Panc1 (cell line): ENCODE results near the gene LRRC43. TPM values are rescaled to one million over a fixed set of nuclear protein-coding genes. Genes with fewer than 3 reads are reported as not detected.
A peak's percentile ranks its signal among the peaks of the same experiment; 100 is the strongest.
"Not testable (repeated sequence)": the region's sequence is repeated elsewhere in the genome, so short reads cannot be mapped to it uniquely, and the experiment has no call there.

ENCODE experiments used
- ATAC-seq: fragments of 200-7000 bp; cut with Tn5 transposase; 2 replicates; pipeline ENCODE4 v1.9.1; 2020; ENCODE audit warnings: mild to moderate bottlenecking, moderate library complexity
- BruUV-seq: library from RNA; stranded (reverse); fragments of 400-500 nt; replicated peaks from 2 replicates; lab custom pipeline; 2021; lab: Mats Ljungman, UMichigan
- CTCF ChIA-PET: fragments of 300-600 bp; sonication (Branson Sonifier 250); formaldehyde crosslinking; loops from one replicate; lab custom pipeline; 2022; ENCODE audit warnings: antibody characterized with exemption; lab: Charles Lee
- POLR2A ChIA-PET: fragments of 300-600 bp; sonication (Branson Sonifier 250); formaldehyde crosslinking; loops from one replicate; lab custom pipeline; 2022; ENCODE audit warnings: antibody characterized with exemption; lab: Charles Lee
- DNase-seq: peaks from one replicate; pipeline ENCODE4 v3.0.0-alpha.2; 2010; ENCODE audit warnings: low read depth, low spot score
- H3K27ac ChIP-seq: 2 replicates; pipeline ENCODE4 v1.5.1; 2011; ENCODE audit warnings: mild to moderate bottlenecking, low read length, inconsistent platforms
- H3K27me3 ChIP-seq: fragments of 200-500 bp; sonication (Bioruptor generic); 2 replicates; pipeline ENCODE4 v1.6.0; 2014; ENCODE audit warnings: low read length, inconsistent platforms; ENCODE audit not compliant: control insufficient read depth, insufficient read depth
- H3K36me3 ChIP-seq: fragments of 200-500 bp; sonication (Bioruptor generic); 2 replicates; pipeline ENCODE4 v1.5.1; 2014; ENCODE audit warnings: inconsistent platforms, mild to moderate bottlenecking, low read length, moderate library complexity; ENCODE audit not compliant: control insufficient read depth, insufficient read depth
- H3K4me1 ChIP-seq: 2 replicates; pipeline ENCODE4 v1.5.1; 2011; ENCODE audit warnings: inconsistent platforms, mild to moderate bottlenecking, low read length, moderate library complexity; ENCODE audit not compliant: control insufficient read depth, insufficient read depth
- H3K4me3 ChIP-seq, 2 experiments: 2 replicates each; pipeline ENCODE4 v1.5.1; 2011 to 2012; ENCODE audit warnings: low read depth in 2 of 2, low read length in 2 of 2, mild to moderate bottlenecking in 2 of 2, inconsistent platforms in 1 of 2, moderate library complexity in 1 of 2
- H3K9me3 ChIP-seq: fragments of 200-500 bp; sonication (Bioruptor generic); 2 replicates; pipeline ENCODE4 v1.5.1; 2014; ENCODE audit warnings: low read depth, mild to moderate bottlenecking, inconsistent platforms, low read length, moderate library complexity; ENCODE audit not compliant: control insufficient read depth, insufficient read depth
- CTCF ChIP-seq: fragments of 450-650 bp; IDR thresholded peaks from 2 replicates; pipeline ENCODE4 v1.5.1; 2017; ENCODE audit warnings: mild to moderate bottlenecking
- POLR2AphosphoS5 ChIP-seq: IDR thresholded peaks from 2 replicates; pipeline ENCODE4 v1.6.1; 2012; ENCODE audit warnings: mild to moderate bottlenecking, low read depth, low read length, moderate library complexity
- REST ChIP-seq, 2 experiments: IDR thresholded peaks; 2 replicates each; pipeline ENCODE4 v1.6.1; 2011 to 2012; ENCODE audit warnings: low read depth in 2 of 2, control low read depth in 1 of 2, low read length in 1 of 2, mild to moderate bottlenecking in 1 of 2, moderate library complexity in 1 of 2; ENCODE audit not compliant: insufficient read depth in 1 of 2
- SIN3A ChIP-seq: IDR thresholded peaks from 2 replicates; pipeline ENCODE4 v1.6.1; 2012; ENCODE audit warnings: low read depth, mild to moderate bottlenecking, low read length, moderate library complexity, borderline replicate concordance; ENCODE audit not compliant: insufficient read depth
- TCF7L2 ChIP-seq: IDR thresholded peaks from 2 replicates; pipeline ENCODE4 v1.6.1; 2011; ENCODE audit warnings: mild to moderate bottlenecking, low read depth, low read length, inconsistent platforms
- in situ Hi-C: cut with HindIII; loops from 2 replicates; pipeline ENCODE4 v1.10.0; 2016; ENCODE audit warnings: low sequenced_read_pairs, low pct_unique_long_range_greater_than_20kb
- intact Hi-C: fragments of 100-400 bp; cut with micrococcal nuclease; formaldehyde crosslinking; loops from one replicate; pipeline ENCODE4 v1.10.0; 2022; ENCODE audit not compliant: unreplicated experiment
- total RNA-seq: library from RNA; stranded (reverse); gene quantifications from one replicate; pipeline ENCODE4 v1.2.1, GENCODE V29; 2021; ENCODE audit not compliant: unreplicated experiment

The LRRC43 gene
- total RNA-seq, 1 experiment from 2014 or later = 1.5 TPM

GRCh38 chr12:122202017-122202416, 19.1 kb downstream of the LRRC43 start:
- DNase-seq = no peak
- H3K9me3 ChIP-seq = no peaks in the 10 kb centered on the region
- in situ Hi-C loops (no loop called here), intact Hi-C loops (no loop called here)
- peaks cover 11% of the 10 kb centered on the region; the same call in 1 of the 2 replicates for H3K4me1 ChIP-seq
- no peak overlapping the region for H3K27ac ChIP-seq
- H3K27me3 ChIP-seq = no peaks in the 10 kb centered on the region
- no peak for ATAC-seq
- ChIA-PET POLR2A (interaction anchor here (0.7 kb wide), 1 partner anchor 157 kb away, joined by 4 read pairs; no protein-coding TSS in a partner anchor), CTCF (no interaction called here)
- no peak overlapping the region for H3K4me3 ChIP-seq
- no peaks in the 10 kb centered on the region for H3K36me3 ChIP-seq
- BruUV-seq = no TSS peak
- TF ChIP-seq POLR2AphosphoS5 = no peak
- TF ChIP-seq SIN3A = no peak
- TF ChIP-seq TCF7L2 = no peak
- no peak for TF ChIP-seq CTCF
- no peak for TF ChIP-seq REST (IDR thresholded peaks at IDR 0.05; ENCODE audit: insufficient read depth in 1 of 2, low read depth in 2 of 2, low read length in 1 of 2)

- in situ Hi-C loops, ATAC-seq, DNase-seq, CTCF ChIA-PET, H3K27me3 ChIP-seq, H3K36me3 ChIP-seq, POLR2A ChIA-PET, H3K9me3 ChIP-seq, BruUV-seq, intact Hi-C loops: not testable (repeated sequence)
- Histone ChIP-seq H3K4me1 (peaks cover 16% of the 10 kb centered on the region), H3K27ac (peak overlapping the region; percentile 83), H3K4me3 (peak overlapping the region; percentile 56 to 76)
These were observed 19.9 kb downstream of the LRRC43 start for GRCh38 chr12:122202811-122203210.

- Histone ChIP-seq H3K9me3 (no peaks in the 10 kb centered on the region), H3K27ac (peak within 1 kb of the TSS; percentile 83), H3K36me3 (peaks cover 4% of the 10 kb centered on the region), H3K27me3 (no peaks in the 10 kb centered on the region), H3K4me1 (peaks cover 16% of the 10 kb centered on the region), H3K4me3 (peak within 1 kb of the TSS; percentile 56 to 76)
- no TSS peak for BruUV-seq
- ATAC-seq = peak; percentile 89
- in situ Hi-C loops = no loop called here
- intact Hi-C loops = no loop called here
- ChIA-PET POLR2A (interaction anchor here (0.7 kb wide), 1 partner anchor 23 kb away, joined by 5 read pairs; no protein-coding TSS in a partner anchor), CTCF (interaction anchor here (0.6 kb wide), 1 partner anchor 330 kb away, joined by 7 read pairs; no protein-coding TSS in a partner anchor)
- no peak for TF ChIP-seq REST (IDR thresholded peaks at IDR 0.05; ENCODE audit: insufficient read depth in 1 of 2, low read depth in 2 of 2, low read length in 1 of 2)
- TF ChIP-seq CTCF = no peak
- TF ChIP-seq POLR2AphosphoS5 = no peak
- TF ChIP-seq TCF7L2 = no peak
- no peak for TF ChIP-seq SIN3A
- DNase-seq = no peak
These were observed 20.6 kb downstream of the LRRC43 start, which contains the start of gene B3GNT4 for GRCh38 chr12:122203301-122204166. TSS of gene B3GNT4 (plus strand) at chr12:122203709. CDS start at chr12:122204619, 910 bp downstream.
